Parathyroid adenoma (tissue), 2 donors: Measurements from ENCODE around the gene ZNF622.

Experiments
- H2AFZ ChIP-seq: fragments of 300-600 bp; sonication (generic); one replicate; pipeline ENCODE4 v1.7.0; 2017; ENCODE audit warnings: antibody characterized with exemption, mild to moderate bottlenecking
- H3K27ac ChIP-seq: fragments of 300-600 bp; sonication (generic); one replicate; pipeline ENCODE4 v1.7.0; 2017
- H3K27me3 ChIP-seq: fragments of 300-600 bp; sonication (generic); one replicate; pipeline ENCODE4 v1.7.0; 2017; ENCODE audit warnings: low read length; ENCODE audit not compliant: control insufficient read depth, insufficient read depth
- H3K36me3 ChIP-seq: fragments of 300-600 bp; sonication (generic); one replicate; pipeline ENCODE4 v1.7.0; 2017; ENCODE audit warnings: low read length; ENCODE audit not compliant: control insufficient read depth, insufficient read depth
- H3K4me1 ChIP-seq: fragments of 300-600 bp; sonication (generic); one replicate; pipeline ENCODE4 v1.7.0; 2017; ENCODE audit warnings: control low read depth
- H3K4me2 ChIP-seq: fragments of 300-600 bp; sonication (generic); one replicate; pipeline ENCODE4 v1.7.0; 2017; ENCODE audit warnings: low read length
- H3K4me3 ChIP-seq: fragments of 300-600 bp; sonication (generic); one replicate; pipeline ENCODE4 v1.7.0; 2017; ENCODE audit warnings: low read depth, low read length
- H3K79me2 ChIP-seq: fragments of 300-600 bp; sonication (generic); one replicate; pipeline ENCODE4 v1.7.0; 2017; ENCODE audit warnings: control low read depth
- H3K9ac ChIP-seq: fragments of 300-600 bp; sonication (generic); one replicate; pipeline ENCODE4 v1.7.0; 2017; ENCODE audit warnings: mild to moderate bottlenecking
- H3K9me3 ChIP-seq: fragments of 300-600 bp; sonication (generic); one replicate; pipeline ENCODE4 v1.7.0; 2017; ENCODE audit warnings: low read length; ENCODE audit not compliant: control insufficient read depth
- TF ChIP-seq, protein P1 (sequence below): fragments of 300-600 bp; sonication (generic); IDR thresholded peaks from one replicate; pipeline ENCODE4 v1.7.0; 2017; ENCODE audit warnings: antibody characterized with exemption, mild to moderate bottlenecking
- donor health status: primary hyperparathyroidism.

The ZNF622 gene

GRCh38 chr5:16413166-16413860 is 52.3 kb downstream of the ZNF622 start:
- no peak overlapping the region for H3K27ac ChIP-seq
- H3K27me3 ChIP-seq: no peaks in the 10 kb centered on the region
- H3K79me2 ChIP-seq: no peaks in the 10 kb centered on the region
- no peak overlapping the region for H3K9ac ChIP-seq
- TF ChIP-seq, protein P1, sequence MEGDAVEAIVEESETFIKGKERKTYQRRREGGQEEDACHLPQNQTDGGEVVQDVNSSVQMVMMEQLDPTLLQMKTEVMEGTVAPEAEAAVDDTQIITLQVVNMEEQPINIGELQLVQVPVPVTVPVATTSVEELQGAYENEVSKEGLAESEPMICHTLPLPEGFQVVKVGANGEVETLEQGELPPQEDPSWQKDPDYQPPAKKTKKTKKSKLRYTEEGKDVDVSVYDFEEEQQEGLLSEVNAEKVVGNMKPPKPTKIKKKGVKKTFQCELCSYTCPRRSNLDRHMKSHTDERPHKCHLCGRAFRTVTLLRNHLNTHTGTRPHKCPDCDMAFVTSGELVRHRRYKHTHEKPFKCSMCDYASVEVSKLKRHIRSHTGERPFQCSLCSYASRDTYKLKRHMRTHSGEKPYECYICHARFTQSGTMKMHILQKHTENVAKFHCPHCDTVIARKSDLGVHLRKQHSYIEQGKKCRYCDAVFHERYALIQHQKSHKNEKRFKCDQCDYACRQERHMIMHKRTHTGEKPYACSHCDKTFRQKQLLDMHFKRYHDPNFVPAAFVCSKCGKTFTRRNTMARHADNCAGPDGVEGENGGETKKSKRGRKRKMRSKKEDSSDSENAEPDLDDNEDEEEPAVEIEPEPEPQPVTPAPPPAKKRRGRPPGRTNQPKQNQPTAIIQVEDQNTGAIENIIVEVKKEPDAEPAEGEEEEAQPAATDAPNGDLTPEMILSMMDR: no peak
- H2AFZ ChIP-seq: no peak overlapping the region
- H3K36me3 ChIP-seq: no peaks in the 10 kb centered on the region
- no peaks in the 10 kb centered on the region for H3K9me3 ChIP-seq
- no peak overlapping the region for H3K4me3 ChIP-seq
- no peaks in the 10 kb centered on the region for H3K4me1 ChIP-seq
- H3K4me2 ChIP-seq: no peak overlapping the region

- Histone ChIP-seq H3K27ac (no peak overlapping the region), H2AFZ (no peak overlapping the region)
- TF ChIP-seq, protein P1: no peak
Observed at GRCh38 chr5:16412556-16412955, 53.0 kb downstream of the ZNF622 start.

DNA sequence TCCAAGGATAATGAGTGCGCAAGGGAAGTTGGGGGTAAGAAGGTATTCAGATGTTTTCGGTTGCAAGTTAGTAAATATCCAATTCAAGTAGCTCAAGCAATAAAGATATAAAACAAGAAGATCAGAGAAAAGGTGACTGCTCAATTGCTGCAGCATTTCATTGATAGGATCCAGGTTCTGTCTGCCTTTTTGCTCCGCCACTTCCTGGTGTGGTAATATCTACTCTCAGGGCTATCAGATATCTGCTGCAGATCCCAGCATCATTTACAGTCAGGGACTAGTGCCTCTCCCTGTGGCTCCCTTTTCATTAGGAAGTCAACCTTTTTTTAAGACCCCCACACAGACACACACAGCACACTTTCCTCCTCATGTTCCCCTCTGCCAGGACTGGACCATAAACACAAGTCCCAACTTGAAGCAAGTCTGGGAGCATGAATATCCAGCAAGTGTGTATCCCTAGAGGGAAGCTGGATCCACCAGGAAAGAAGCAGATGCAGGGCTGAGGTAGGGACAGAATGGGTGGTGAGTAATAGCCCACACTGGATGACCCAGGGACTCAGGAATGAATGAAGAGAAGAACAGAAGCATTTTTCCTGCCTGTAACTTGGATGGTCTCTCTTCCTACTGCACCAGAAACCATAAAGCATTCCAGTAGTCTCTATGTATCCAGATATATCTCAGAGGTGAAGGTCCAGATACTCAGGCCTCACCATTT is 53.7 kb downstream of the ZNF622 start:
- Histone ChIP-seq H3K27me3 (no peaks in the 10 kb centered on the region), H3K4me2 (no peak overlapping the region), H3K4me1 (no peaks in the 10 kb centered on the region), H3K27ac (no peak overlapping the region), H3K79me2 (no peaks in the 10 kb centered on the region), H3K9me3 (no peaks in the 10 kb centered on the region), H3K4me3 (no peak overlapping the region), H2AFZ (no peak overlapping the region), H3K36me3 (no peaks in the 10 kb centered on the region), H3K9ac (no peak overlapping the region)
- TF ChIP-seq, protein P1: no peak

More at GRCh38 chr5:16412556-16412955, 53.0 kb downstream of the ZNF622 start:
- Histone ChIP-seq H3K4me1 (no peaks in the 10 kb centered on the region), H3K79me2 (no peaks in the 10 kb centered on the region), H3K4me2 (no peak overlapping the region), H3K9me3 (no peaks in the 10 kb centered on the region), H3K9ac (no peak overlapping the region), H3K27me3 (no peaks in the 10 kb centered on the region), H3K4me3 (no peak overlapping the region), H3K36me3 (no peaks in the 10 kb centered on the region)

- H3K27me3 ChIP-seq: no peaks in the 10 kb centered on the region
- H3K9me3 ChIP-seq: no peaks in the 10 kb centered on the region
- no peaks in the 10 kb centered on the region for H3K79me2 ChIP-seq
- TF ChIP-seq, protein P1: no peak
- H3K4me1 ChIP-seq: no peaks in the 10 kb centered on the region
- no peak overlapping the region for H3K27ac ChIP-seq
- no peak overlapping the region for H3K4me2 ChIP-seq
- H3K36me3 ChIP-seq: no peaks in the 10 kb centered on the region
- H2AFZ ChIP-seq: no peak overlapping the region
- H3K4me3 ChIP-seq: no peak overlapping the region
- no peak overlapping the region for H3K9ac ChIP-seq
Observed at GRCh38 chr5:16411235-16411634, 54.4 kb downstream of the ZNF622 start.
